ENCODE results near the gene ZPR1. TPM values are rescaled to one million over a fixed set of nuclear protein-coding genes. Genes with fewer than 3 reads are reported as not detected.

The ZPR1 gene
- total RNA-seq, 1 donor from 2014 or later = 33.4 TPM

DNA sequence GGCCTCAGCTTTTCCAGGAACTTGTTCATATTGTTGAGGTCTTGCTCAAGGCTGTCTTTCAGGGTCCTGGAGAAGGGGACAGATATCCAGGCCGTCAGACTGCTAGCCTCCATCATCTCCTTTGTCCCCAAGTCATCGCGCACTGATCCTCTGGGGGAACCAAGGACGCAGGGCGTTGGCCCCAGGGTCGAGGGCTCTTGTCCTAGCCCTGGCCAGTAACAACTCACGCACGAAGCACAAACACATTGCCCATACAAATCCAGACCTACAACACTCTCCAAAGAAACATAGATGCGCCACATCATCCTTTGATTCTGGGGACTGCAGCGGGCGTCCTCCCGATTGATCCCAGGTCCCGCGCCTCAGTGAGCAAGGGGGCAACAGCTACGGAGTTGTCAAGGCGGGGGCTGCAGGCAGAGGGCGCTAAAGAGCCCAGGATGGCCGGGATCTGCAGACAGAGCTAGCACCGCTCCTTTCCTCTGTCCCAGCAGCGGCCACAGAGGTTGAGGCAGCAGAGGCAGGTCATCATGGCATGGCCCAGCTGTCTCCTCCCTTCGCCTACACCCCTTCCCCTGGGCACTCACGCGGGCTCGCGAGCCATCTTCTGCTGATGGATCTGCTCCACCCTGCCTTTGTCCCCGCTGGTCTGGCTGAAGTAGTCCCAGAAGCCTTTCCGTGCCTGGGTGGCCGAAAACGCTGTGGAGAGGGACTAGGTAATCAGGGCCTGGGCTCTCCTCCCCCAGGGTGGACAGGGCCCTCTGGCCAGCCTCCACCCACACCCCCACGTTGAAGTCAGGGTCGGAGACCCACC, 3.4 kb upstream of the ZPR1 start:
- Mint-ChIP-seq H3K36me3 (ENCODE audit: low read depth, unreplicated experiment) (no peaks in the 10 kb centered on the region), H3K4me1 (ENCODE audit: unreplicated experiment) (peaks cover 11% of the 10 kb centered on the region), H3K9me3 (ENCODE audit: unreplicated experiment) (no peaks in the 10 kb centered on the region), H3K27me3 (ENCODE audit: unreplicated experiment) (peaks cover 8% of the 10 kb centered on the region), H3K27ac (ENCODE audit: unreplicated experiment) (no peak overlapping the region), H3K4me3 (ENCODE audit: unreplicated experiment) (no peak overlapping the region)
- peak; percentile 93 for DNase-seq (ENCODE audit: low spot score)
- TF ChIP-seq, protein P1, sequence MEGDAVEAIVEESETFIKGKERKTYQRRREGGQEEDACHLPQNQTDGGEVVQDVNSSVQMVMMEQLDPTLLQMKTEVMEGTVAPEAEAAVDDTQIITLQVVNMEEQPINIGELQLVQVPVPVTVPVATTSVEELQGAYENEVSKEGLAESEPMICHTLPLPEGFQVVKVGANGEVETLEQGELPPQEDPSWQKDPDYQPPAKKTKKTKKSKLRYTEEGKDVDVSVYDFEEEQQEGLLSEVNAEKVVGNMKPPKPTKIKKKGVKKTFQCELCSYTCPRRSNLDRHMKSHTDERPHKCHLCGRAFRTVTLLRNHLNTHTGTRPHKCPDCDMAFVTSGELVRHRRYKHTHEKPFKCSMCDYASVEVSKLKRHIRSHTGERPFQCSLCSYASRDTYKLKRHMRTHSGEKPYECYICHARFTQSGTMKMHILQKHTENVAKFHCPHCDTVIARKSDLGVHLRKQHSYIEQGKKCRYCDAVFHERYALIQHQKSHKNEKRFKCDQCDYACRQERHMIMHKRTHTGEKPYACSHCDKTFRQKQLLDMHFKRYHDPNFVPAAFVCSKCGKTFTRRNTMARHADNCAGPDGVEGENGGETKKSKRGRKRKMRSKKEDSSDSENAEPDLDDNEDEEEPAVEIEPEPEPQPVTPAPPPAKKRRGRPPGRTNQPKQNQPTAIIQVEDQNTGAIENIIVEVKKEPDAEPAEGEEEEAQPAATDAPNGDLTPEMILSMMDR (IDR thresholded peaks at IDR 0.05; ENCODE audit: unreplicated experiment) = peak; percentile 82

DNA sequence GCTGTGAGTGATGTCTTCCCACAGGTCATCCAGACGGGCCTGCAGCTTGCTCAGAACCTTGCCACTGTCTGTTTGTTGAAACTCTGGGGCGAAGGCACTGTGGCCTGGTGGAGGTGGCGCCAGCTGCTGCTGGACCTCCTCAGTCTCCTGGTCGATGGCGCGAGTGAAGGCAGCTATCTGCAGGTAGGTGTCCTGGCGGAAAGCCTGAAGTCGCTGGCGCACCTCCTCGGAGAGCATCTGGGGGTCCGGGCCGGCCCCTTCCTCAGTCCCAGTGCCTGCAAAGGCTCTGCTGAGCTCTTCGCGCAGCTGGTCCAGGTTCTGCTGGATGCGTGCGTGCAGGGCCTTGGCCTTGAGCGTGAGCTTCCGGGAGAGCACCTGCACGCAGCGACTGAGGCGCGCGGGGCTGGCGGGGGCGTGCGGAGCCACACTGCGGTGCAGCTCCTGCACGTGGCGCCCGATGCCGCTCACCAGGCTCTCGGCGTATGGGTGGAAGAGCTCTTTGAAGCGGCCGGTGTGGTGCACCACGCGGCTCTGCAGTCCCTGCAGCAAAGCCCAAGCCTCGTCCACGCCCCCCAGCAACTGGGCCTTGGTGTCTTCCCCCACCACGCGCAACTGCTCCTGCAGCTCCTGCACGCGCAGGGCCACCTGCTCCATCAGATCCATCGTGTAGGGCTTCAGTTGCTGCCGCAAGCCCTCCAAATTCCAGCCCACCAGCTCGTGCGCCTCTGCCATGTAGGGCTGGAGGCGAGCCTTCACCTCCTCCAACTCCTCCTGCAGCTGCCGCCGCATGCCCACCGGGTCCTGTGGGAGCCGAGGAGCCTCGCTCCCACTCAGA, 2.6 kb upstream of the ZPR1 start:
- peaks cover 11% of the 10 kb centered on the region for H3K4me1 Mint-ChIP-seq (ENCODE audit: unreplicated experiment)
- H3K27ac Mint-ChIP-seq (ENCODE audit: unreplicated experiment) = no peak overlapping the region
- TF ChIP-seq, protein P1 (IDR thresholded peaks at IDR 0.05; ENCODE audit: unreplicated experiment) = no peak
- H3K9me3 Mint-ChIP-seq (ENCODE audit: unreplicated experiment) = no peaks in the 10 kb centered on the region
- peaks cover 2% of the 10 kb centered on the region for H3K36me3 Mint-ChIP-seq (ENCODE audit: low read depth, unreplicated experiment)
- peaks cover 8% of the 10 kb centered on the region for H3K27me3 Mint-ChIP-seq (ENCODE audit: unreplicated experiment)
- DNase-seq (ENCODE audit: low spot score) = no peak
- H3K4me3 Mint-ChIP-seq (ENCODE audit: unreplicated experiment) = no peak overlapping the region

DNA sequence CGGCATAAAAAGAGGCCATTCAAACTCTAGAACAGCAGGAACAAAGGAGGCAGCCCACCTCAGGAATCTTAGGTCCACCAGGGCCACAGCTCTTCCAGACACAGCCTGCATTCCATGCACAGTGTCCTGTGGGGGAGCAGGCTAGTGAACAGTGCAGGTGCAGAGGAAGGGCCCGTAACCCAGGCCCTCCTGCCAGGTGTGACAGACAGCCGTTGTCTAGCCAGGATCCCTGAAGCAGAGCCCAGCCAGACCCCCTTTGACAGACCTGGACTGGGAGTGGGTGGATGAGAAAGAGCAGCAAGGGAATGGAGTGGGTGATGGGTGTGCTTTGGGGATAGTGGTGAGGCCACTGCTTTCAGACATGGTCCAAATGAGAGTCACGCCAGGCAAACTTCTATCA, 1.2 kb upstream of the ZPR1 start:
- no peaks in the 10 kb centered on the region for H3K9me3 Mint-ChIP-seq (ENCODE audit: unreplicated experiment)
- peaks cover 8% of the 10 kb centered on the region for H3K27me3 Mint-ChIP-seq (ENCODE audit: unreplicated experiment)
- peaks cover 11% of the 10 kb centered on the region for H3K4me1 Mint-ChIP-seq (ENCODE audit: unreplicated experiment)
- H3K27ac Mint-ChIP-seq (ENCODE audit: unreplicated experiment) = no peak overlapping the region
- no peak for DNase-seq (ENCODE audit: low spot score)
- H3K4me3 Mint-ChIP-seq (ENCODE audit: unreplicated experiment) = peak overlapping the region; percentile 65
- TF ChIP-seq, protein P1 (IDR thresholded peaks at IDR 0.05; ENCODE audit: unreplicated experiment) = no peak
- peaks cover 14% of the 10 kb centered on the region for H3K36me3 Mint-ChIP-seq (ENCODE audit: low read depth, unreplicated experiment)

GRCh38 chr11:116788534-116788933, 711 bp upstream of the ZPR1 start:
- peaks cover 11% of the 10 kb centered on the region for H3K4me1 Mint-ChIP-seq (ENCODE audit: unreplicated experiment)
- peak overlapping the region; percentile 85 for H3K27ac Mint-ChIP-seq (ENCODE audit: unreplicated experiment)
- no peak for DNase-seq (ENCODE audit: low spot score)
- TF ChIP-seq, protein P1 (IDR thresholded peaks at IDR 0.05; ENCODE audit: unreplicated experiment) = no peak
- peaks cover 15% of the 10 kb centered on the region for H3K36me3 Mint-ChIP-seq (ENCODE audit: low read depth, unreplicated experiment)
- peaks cover 8% of the 10 kb centered on the region for H3K27me3 Mint-ChIP-seq (ENCODE audit: unreplicated experiment)
- no peaks in the 10 kb centered on the region for H3K9me3 Mint-ChIP-seq (ENCODE audit: unreplicated experiment)
- H3K4me3 Mint-ChIP-seq (ENCODE audit: unreplicated experiment) = peak overlapping the region; percentile 98

GRCh38 chr11:116787436-116787785, 412 bp downstream of the ZPR1 start:
- peaks cover 19% of the 10 kb centered on the region for H3K36me3 Mint-ChIP-seq (ENCODE audit: low read depth, unreplicated experiment)
- TF ChIP-seq, protein P1 (IDR thresholded peaks at IDR 0.05; ENCODE audit: unreplicated experiment) = no peak
- no peak for DNase-seq (ENCODE audit: low spot score)
- H3K27ac Mint-ChIP-seq (ENCODE audit: unreplicated experiment) = peak overlapping the region; percentile 17
- H3K27me3 Mint-ChIP-seq (ENCODE audit: unreplicated experiment) = peaks cover 8% of the 10 kb centered on the region
- peaks cover 11% of the 10 kb centered on the region for H3K4me1 Mint-ChIP-seq (ENCODE audit: unreplicated experiment)
- H3K4me3 Mint-ChIP-seq (ENCODE audit: unreplicated experiment) = peak overlapping the region; percentile 98
- H3K9me3 Mint-ChIP-seq (ENCODE audit: unreplicated experiment) = no peaks in the 10 kb centered on the region

Data from endothelial cell (in vitro differentiated cells).